HG03457 (cell line): ENCODE data around the gene GRK5.
"Not testable (repeated sequence)": the region's sequence is repeated elsewhere in the genome, so short reads cannot be mapped to it uniquely, and the experiment has no call there.

ENCODE experiments used
- ATAC-seq: cut with Tn5 transposase; IDR thresholded peaks from one replicate; pipeline ENCODE4 v1.9.1; 2021; ENCODE audit warnings: moderate number of reproducible peaks; ENCODE audit not compliant: unreplicated experiment

GRK5 gene

DNA sequence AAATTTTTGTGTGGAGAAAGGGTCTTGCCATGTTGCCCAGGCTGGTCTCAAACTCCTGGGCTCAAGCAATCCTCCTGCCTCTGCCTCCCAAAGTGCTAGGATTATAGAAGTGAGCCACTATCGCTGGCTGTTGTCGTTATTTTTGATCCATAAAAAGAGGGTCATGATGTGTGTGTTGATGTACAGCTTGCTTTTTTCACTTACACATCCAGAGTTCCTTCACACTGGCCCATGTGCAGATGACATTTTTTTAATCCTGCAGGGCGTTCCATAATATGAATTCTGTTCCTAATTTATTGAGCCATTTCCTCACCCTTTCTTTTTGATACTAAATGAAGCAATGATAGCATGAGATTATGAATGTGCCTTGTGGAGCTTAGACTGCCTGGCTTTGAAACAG is 40.8 kb downstream of the GRK5 start:
- no peak for ATAC-seq

DNA sequence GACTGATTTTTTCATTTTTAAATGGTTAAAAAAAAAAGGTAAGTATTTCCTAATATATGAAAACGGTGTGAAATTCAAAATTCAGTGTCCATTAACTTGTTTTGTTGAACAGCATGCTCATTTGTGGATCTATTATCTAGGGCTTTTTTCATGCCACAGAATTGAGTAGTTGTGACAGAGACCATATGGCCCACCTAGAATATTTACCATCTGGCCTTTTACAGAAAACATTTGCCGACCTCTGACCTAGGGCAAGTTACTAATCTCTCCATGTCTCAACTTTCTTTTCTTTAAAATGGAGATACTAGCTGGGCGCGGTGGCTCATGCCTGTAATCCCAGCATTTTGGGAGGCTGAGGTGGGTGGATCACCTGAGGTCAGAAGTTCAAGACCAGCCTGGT is 41.3 kb downstream of the GRK5 start:
- ATAC-seq, result no peak

DNA sequence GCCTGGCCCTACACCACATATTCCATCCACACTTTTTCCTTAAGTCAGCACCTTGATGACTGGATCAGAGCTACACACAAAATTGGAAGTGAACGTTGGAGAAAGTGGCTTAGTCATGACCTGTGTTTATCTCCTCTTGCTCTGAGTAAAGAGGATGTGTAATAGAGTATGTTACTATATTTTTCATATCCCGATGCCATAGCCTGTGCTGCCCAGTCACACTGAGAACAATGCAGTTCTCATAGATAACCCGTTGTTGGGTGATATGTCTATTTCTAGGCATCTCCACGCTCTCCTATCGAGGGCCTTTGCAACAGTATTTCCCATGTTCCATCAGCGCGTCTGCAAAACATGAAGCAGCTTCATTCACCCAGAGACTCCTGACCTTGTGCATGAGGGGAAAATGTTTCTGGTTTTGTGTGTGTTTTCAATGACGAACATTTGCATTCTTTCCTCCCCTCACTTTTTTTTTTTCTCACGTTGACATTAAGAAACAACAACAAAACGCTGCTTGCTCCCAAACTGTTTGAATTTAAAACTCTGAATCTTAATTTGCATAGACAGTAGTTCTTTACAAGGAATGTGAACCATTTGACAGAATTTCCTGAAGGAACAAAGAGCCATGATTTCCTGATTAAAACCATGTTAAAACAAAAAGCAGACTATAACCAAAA is 43.4 kb downstream of the GRK5 start:
- no peak for ATAC-seq

DNA sequence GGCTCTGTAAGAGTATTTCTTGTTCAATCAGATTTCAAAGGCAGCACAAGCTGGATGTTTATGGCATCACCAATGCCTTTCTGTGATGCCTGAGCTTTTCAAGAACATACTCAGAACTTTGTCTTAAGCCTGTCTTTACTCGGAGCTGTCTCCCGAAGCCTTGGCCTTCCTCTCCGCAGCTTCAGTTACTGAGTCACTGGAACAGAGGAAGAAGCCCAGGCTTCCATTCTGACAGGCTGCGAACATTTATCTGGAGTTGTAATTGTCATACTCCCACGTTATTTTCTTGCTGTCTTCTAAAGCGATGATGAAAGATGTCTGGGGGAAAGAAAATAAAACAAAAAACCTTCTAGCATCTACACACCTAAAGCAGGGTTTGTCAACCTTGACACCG is 43.9 kb downstream of the GRK5 start:
- ATAC-seq, result no peak

DNA sequence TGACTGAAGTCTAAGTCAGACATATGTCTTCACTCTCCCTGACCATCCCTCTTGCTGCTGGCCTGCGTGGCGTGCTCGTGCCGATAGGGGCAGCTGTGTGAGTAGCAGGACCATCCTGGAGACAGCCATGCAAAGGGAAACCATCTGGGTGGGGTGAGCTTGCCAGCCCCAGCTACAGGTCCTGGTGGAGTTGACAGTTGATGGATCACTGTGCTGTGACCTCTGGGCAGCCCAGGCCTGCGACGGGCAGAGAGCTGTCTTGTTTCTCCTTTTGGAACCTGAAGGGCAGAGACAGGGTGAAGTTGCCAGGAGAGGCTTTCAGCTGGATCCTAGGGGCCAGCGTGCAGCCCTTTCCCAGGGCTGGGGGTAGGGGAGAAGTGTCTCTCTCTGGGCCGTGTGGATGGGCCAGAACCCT is 44.7 kb downstream of the GRK5 start:
- ATAC-seq, result no peak

DNA sequence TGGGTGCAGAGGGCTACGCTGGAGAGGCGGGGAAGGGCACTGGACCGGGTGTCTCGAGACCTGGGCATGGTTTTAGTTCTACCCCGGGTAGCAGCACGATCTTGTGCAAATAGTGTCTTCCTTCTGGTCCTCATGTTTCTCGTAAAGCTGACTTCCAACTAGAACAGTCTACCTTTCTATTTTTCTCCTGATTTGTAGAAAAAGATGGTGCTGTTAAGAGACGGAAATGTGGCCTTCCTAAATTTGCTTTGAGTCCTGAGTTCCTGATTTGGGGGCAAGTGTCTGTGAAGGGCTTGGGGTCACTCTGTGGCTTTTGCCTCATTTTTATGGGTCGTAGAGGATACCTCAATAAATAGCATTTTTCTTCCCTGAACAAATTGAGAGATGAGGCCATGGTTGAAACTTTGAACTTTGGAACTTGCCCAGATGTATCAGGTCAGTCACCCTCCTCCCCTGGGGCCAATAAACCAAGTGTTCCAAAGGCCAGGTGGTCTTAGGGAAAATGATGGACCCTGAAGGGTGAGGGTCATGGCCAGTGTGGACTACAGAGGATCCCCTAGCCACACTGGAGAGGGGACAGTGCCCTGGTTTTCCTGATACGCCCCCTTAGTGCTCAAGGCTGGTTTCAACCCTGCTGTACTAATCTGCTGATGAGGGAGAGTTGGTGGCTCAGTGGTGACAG is 45.2 kb downstream of the GRK5 start:
- ATAC-seq, result no peak

DNA sequence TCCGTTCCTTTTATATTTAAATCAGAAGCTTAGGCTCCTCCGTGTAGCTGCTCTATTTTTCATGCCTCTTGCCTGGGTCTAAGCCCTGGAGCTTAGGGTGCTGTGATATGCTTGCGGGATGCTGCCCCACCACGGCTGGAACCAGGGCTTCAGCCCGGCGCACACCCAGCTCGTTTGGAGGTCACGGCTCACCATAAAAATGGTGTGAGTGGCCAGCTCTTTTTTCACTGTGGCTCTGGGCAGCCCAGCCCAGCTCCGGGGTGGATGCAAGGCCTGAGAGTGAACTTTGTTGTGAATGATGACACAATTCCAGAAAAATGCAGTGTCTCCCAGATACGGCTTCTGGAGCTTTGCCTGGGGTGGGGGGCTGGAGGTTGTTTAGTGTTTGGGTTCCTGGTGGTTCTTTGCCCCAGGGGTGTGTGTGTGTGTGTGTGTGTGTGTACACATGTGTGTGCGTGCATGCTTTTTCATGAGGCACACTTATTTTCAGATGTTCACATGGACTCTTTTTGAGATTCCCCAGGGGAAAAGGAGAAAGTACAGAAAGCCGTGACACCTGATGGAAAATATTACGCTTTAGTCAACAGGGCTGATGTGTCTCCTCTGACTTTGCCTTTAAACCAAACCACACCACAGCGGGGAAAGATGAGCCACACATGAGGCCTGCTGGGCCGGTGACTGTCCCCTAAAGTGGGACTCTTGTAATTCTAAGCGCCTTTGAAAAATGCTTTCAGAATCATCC is 46.2 kb downstream of the GRK5 start:
- no peak for ATAC-seq

DNA sequence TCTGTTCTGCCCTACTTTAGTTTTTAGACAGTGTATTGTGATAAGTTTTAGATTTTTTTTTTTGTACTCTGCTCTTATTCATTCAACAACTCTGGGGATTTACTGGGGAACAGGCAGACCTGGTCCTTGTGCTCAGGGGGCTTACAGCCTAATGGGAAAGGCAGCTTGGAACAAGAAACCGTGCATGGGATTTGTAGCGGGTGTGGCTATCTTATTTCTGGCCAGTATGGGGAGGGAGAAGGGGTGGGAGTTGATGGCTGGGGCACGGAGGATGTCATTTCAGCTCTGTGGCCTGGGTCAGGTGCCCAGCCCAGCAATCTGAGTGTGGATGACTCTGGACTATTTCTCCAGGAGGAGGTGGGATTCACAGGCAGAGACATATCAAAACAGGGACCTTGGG is 47.0 kb downstream of the GRK5 start:
- no peak for ATAC-seq

DNA sequence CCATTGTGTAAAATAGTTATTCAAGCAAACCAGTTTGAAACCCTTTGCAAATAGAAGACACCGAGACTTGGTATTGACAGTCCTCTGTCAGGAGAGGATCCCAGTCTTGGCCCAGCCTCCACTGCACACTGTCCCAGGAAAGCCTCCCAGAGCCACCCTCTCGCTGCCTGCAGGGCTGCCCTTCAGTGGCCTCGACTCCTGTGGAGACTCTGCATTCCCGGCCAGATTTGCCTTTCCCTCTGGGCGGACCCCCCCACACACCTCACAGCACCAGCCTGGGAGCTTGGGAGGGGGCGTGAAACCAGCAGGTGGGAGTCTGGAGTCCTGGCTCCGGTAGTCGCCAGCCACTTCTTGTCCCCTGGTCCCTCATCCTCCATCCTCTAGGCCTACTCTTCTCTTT is 48.7 kb downstream of the GRK5 start:
- ATAC-seq, result no peak

DNA sequence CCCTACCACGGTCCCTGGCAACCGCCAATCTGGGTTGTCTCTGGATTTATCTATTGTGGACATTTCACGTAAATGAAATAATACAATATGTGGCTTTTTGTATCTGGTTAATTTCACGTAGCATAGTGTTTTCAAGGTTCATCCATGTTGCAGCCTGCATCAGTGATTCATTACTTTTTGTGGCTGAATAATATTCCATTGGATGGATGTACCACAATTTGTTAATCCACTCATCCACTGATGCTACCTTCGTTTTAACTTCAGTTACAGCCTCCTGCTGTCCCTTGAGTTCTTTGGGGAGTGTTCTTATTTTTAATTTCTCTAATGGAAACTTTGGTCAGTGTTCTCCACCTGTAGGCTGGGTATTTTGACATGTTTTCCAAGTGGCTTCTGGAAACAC is 49.5 kb downstream of the GRK5 start:
- no peak for ATAC-seq

DNA sequence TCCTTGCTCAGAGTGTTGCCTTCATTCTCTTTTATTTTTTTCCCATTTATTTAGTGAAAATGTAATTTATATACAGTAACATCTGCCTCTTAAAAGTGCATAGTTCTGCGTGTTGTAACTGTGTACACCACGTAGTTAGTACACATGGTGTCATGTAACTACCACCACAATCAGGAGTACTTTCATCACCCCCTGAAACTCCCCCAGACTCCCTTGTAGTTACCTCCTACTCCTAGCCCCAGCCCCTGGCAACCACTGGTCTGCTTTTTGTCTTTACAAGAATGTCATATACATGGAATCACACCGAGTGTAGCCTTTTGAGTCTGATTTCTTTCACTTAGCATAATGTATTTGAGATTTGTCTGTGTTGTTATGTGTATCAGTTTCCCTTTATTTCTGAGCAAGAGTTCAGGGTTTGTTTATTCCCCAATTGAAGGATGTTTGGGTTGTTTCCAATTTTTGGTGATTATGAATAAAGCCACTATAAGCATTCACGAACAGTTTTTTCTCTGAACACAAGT is 50.6 kb downstream of the GRK5 start:
- ATAC-seq, result no peak

DNA sequence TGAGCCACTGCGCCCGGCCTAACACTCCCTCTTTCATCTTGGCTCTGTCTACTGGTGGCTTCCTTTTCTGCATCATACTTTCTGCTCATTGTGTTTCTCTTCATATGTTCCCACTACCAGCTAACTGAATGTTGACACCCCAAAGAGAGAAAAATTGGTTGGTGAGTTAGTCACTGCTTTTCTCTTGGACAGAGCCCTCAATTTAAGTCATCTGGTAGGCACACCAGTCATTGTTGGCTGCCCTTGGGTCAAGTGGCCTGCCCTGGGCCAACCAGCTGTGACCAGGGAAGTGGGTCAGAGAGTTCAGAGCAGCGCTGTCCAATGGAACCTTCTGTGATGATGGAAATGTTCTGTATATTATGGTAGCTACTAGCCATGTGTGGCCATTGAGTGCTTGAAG is 52.0 kb downstream of the GRK5 start:
- no peak for ATAC-seq

DNA sequence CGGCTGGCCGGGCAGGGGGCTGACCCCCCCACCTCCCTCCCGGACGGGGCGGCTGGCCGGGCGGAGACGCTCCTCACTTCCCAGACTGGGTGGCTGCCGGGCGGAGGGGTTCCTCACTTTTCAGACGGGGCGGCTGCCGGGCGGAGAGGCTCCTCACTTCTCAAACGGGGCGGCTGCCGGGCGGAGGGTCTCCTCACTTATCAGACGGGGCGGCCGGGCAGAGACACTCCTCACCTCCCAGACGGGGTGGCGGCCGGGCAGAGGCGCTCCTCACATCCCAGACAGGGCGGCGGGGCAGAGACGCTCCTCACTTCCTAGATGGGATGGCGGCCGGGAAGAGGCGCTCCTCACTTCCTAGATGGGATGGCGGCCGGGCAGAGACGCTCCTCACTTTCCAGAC is 53.6 kb downstream of the GRK5 start:
- not testable (repeated sequence) for ATAC-seq

DNA sequence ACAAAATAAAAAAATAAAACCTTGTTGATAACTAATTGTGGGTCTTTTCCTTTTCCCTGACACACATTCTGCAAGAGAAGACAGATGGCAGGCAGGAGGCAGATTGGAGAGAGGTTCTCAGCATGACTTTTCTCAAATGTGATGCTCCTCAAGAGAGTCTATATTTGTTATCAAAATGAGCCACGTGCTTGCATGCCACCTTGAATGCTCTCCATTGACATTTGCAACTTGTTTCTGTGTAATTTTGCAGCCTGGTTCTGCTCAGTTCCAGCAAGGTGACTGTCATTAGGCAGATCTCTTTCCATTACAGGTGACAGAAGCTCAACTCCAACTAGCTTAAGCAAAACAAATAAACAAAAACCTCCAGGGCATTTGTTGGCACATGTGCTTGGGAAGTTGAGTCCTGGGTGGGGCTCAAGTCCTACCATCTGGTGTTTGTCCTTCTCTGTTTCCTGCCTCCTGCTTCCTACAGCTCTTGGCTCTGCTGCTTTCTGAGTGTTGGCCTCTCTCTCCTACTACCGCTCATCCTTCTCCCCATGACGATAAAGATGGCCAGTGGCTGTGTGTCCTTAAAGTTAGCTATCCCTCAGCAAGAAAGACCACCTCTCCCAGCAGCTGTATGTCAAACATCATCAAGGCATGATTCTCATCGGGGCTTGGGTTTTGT is 56.7 kb downstream of the GRK5 start:
- no peak for ATAC-seq

DNA sequence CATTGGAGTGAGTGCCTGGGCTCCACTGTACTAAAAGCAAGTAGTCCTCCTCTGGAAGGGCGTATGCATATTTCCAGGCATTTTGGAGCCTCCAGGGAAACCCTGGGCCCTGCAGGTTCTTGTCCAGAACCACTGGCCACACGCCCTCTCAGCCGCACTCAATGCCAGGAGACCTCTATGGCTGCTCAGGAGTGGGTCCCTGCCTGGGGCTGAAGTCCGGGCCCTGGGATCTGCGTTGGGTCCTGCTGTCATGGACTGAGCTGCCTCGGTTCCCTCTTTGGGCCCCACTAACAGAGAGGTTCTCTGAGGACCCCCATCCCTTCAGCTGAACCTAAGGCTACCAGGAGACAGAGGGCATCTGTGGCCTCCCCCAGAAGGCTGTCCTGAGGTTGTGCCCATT is 58.3 kb downstream of the GRK5 start:
- no peak for ATAC-seq

DNA sequence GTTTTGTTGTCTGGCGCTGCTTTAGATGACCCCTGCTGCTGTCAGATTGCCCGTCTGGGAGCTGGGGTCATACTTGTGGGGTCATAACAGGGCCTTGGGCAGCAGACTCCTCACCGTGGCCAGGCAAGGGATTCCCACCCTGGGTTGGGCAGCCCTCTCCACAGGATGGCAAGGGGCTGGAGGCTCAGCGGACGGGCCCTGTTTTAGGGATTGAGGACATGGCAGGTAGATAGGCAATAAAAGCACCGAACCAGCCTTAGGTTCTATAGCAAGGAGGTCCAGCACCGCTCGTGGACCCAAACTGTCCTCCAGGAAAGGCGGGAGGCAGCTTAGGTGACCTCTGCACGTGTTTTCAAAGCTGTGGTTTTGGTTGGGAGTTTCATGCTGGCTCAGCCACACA is 60.0 kb downstream of the GRK5 start:
- ATAC-seq, result no peak

DNA sequence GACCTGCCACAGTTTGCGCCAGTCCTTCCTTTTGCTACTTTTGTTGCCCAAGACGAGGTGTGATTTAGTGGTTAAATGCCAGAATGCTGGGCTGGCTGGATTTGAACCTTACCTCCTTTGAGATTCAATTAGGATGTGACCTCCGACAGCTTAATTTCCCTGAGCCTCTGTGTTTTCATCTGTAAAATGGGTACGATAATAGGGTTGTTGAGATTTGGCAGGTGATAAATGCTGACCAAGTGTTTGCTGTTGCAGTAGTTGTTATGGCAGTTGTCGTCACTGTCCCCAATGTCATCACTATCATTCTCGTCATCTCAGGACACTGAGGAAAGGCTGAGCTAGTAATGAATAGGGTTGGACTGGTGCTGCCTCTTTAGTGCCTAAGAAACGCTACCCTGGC is 61.1 kb downstream of the GRK5 start:
- no peak for ATAC-seq

DNA sequence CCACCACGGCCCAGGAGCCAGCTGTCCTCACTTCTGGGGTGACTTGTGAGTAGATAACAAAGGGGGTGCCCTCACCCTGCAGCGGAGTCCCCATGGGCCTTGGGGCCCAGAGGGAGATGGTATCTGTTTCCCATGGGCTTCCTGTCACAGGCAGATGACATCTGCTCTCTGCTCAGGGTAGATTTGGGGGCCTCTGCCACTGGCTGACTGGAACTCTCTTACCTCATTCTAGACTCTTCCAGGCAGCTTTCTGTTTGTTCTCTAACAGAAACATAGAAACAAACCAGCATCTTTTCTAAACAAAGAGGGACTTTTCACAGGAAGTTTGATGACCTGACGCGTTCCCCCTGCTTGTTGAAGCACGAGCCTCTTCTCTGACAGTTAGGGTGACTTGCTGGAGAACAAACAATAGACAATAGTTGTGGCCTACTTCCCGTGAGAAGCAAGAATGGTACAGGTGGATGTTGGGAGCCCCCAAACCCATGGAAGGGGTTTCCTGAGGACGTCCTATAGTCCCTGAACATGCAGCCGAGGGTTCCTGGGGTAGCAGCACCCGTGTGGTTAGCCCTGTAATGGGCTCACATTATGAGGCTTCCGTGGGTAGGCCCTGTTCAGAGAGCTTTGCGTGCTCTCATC is 61.6 kb downstream of the GRK5 start:
- ATAC-seq, result peak; percentile 68

DNA sequence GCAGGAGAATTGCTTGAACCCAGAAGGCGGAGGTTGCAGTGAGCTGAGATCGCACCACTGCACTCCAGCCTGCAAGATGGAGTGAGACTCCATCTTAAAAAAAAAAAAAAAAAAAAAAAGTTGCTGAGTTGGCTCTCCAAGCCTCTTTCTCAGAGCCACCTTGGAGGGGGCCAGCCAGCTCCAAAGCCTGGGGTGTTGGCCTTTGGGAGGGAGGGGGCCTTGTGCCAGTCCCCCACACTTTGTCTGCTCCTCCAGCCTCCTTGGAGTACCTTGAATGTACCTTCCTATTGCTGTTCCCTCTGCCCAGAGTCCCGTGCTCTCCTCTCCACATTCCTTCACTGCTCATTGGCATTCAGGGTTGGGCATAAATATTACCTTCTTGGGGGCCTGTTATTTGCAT is 62.4 kb downstream of the GRK5 start:
- no peak for ATAC-seq

DNA sequence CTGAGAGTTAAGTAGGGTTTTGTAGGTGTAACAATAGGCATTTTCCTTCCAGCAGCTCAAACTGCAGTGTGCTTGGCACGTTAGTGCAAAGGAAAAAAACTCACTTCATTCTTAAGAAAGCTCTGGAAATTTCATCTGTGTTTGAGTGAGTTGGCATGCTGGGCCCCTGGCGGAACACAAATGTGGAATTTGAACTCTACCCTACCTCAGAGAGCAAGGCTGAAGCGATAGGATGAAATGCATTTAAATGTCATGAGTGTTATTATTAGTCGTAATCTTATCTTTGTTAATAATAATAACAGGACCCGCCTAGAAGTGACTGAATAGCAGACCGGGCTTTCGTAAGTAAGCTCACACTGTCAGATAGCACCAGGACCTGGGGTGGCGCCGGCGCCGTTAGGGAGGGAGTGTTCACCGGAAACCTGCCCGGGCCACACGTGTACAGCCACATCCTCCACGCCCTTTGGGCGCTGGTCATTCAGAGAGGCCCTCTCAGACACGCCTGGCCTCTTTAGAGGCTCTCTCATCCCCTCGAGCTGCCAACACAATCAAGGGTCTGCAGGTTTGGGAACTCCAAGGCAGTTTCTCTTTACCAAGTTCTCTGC is 63.5 kb downstream of the GRK5 start:
- ATAC-seq, result peak; percentile 52

DNA sequence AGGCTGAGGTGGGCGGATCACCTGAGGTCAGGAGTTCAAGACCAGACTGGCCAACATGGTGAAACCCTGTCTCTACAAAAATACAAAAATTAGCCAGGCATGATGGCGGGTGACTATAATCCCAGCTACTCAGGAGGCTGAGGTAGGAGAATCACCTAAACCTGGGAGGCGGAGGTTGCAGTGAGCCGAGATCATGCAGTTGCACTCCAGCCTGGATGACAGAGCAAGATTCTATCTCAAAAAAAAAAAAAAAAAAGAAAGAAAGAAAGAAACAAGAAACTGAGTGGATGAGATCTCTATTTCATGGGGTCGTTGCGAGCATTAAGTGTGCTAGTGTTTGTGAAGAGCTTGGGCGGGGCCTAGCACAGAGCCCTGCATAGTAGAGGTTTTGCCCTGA is 65.0 kb downstream of the GRK5 start:
- not testable (repeated sequence) for ATAC-seq
